Measurements from ENCODE around the gene ISG20L2. TPM values are rescaled to one million over a fixed set of nuclear protein-coding genes. Genes with fewer than 3 reads are reported as not detected.

Gene ISG20L2
- total RNA-seq, 4 donors from 2014 or later, result 13.6 to 34.9 (median 18.2) TPM

- H3K36me3 ChIP-seq, result no peaks in the 10 kb centered on the region
- H3K4me3 ChIP-seq (replicated peaks in 1 of 3), result no peak overlapping the region
- peaks cover 8 to 13% of the 10 kb centered on the region in 2 donors for H3K4me1 ChIP-seq
- no peak overlapping the region for H3K27ac ChIP-seq
- no peak for TF ChIP-seq CTCF (IDR thresholded peaks at IDR 0.05)
- peaks cover 8% of the 10 kb centered on the region for H3K27me3 ChIP-seq
- 54 to 59% methylated on average over 7 to 8 of the region's 8 CpGs for WGBS, 2 donors
- DNase-seq, result no peak
- intact Hi-C loops (cut with DNase I), result no loop called here
- no peaks in the 10 kb centered on the region for H3K9me3 ChIP-seq
Measured at GRCh38 chr1:156673387-156674121, 55.0 kb downstream of the ISG20L2 start.

Other genes with a start within 250 kb of the ISG20L2 start
- gene MEF2D, start 228.0 kb downstream of the ISG20L2 start, total RNA-seq, result 10 to 100 TPM; 26.4 to 80.6 (median 32.0) TPM
- gene IQGAP3, start 156.2 kb downstream of the ISG20L2 start, total RNA-seq, result 1 to 10 TPM in 1 of 4 donors, under 1 TPM in 3; 0.15 to 1.4 (median 0.50) TPM
- gene TTC24, start 149.0 kb downstream of the ISG20L2 start, total RNA-seq, result under 1 TPM in 2 of 4 donors, not detected in 2; 0.27 to 0.67 TPM
- 100 to 1,000 TPM in 3 of 4 donors, 10 to 100 TPM in 1; 69.1 to 176 (median 117) TPM for gene NAXE, start 137.0 kb downstream of the ISG20L2 start, total RNA-seq
- 10 to 100 TPM; 14.1 to 49.2 (median 24.5) TPM for gene GPATCH4, start 127.3 kb downstream of the ISG20L2 start, total RNA-seq
- under 1 TPM in 1 of 4 donors, not detected in 3; 0.79 TPM for gene HAPLN2, start 109.4 kb downstream of the ISG20L2 start, total RNA-seq
- gene BCAN, start 86.6 kb downstream of the ISG20L2 start, total RNA-seq, result 1 to 10 TPM in 1 of 4 donors, under 1 TPM in 1, not detected in 2; 0.54 to 1.1 TPM
- gene NES, start 51.4 kb downstream of the ISG20L2 start, total RNA-seq, result 10 to 100 TPM in 2 of 4 donors, 1 to 10 TPM in 2; 4.3 to 10.4 (median 9.0) TPM
- gene CRABP2, start 23.2 kb downstream of the ISG20L2 start, total RNA-seq, result 10 to 100 TPM in 1 of 4 donors, 1 to 10 TPM in 2, not detected in 1; 3.0 to 15.3 (median 4.5) TPM
- 10 to 100 TPM; 15.5 to 33.4 (median 25.3) TPM for gene METTL25B, start 297 bp downstream of the ISG20L2 start, total RNA-seq
- 10 to 100 TPM; 22.9 to 55.6 (median 35.9) TPM for gene MRPL24, start 12.3 kb upstream of the ISG20L2 start, total RNA-seq
- gene HDGF, start 22.9 kb upstream of the ISG20L2 start, total RNA-seq, result 100 to 1,000 TPM; 147 to 162 (median 148) TPM
- gene PRCC, start 38.8 kb upstream of the ISG20L2 start, total RNA-seq, result 10 to 100 TPM; 34.8 to 57.9 (median 43.6) TPM
- 1 to 10 TPM; 1.2 to 3.3 (median 2.0) TPM for gene SH2D2A, start 88.1 kb upstream of the ISG20L2 start, total RNA-seq
- gene INSRR, start 130.4 kb upstream of the ISG20L2 start, total RNA-seq, result not detected
- 1 to 10 TPM in 1 of 4 donors, under 1 TPM in 3; 0.11 to 1.2 (median 0.63) TPM for gene NTRK1, start 132.1 kb upstream of the ISG20L2 start, total RNA-seq
- gene PEAR1, start 165.0 kb upstream of the ISG20L2 start, total RNA-seq, result 10 to 100 TPM; 11.2 to 21.9 (median 14.4) TPM
- not detected for gene LRRC71, start 191.9 kb upstream of the ISG20L2 start, total RNA-seq